Neural cell (in vitro differentiated cells): ENCODE data around the gene WDR20. TPM values are rescaled to one million over a fixed set of nuclear protein-coding genes. Genes with fewer than 3 reads are reported as not detected.

ENCODE experiments used
- H2AFZ ChIP-seq: fragments of 200-600, 300-800 bp; sonication (generic), shearing (Covaris generic); 2 replicates; pipeline ENCODE4 v1.6.0; 2014; ENCODE audit warnings: low read depth, mild to moderate bottlenecking, antibody characterized with exemption, low read length, moderate library complexity
- H3F3A ChIP-seq: fragments of 200-600 bp; shearing (Covaris generic); 2 replicates; pipeline ENCODE4 v1.6.1; 2016; ENCODE audit warnings: mild to moderate bottlenecking, moderate library complexity, mixed read lengths, antibody characterized with exemption, low read length; ENCODE audit not compliant: insufficient read depth, poor library complexity, severe bottlenecking
- H3K27ac ChIP-seq: fragments of 200-600, 300-800 bp; sonication (generic), shearing (Covaris generic); 2 replicates; pipeline ENCODE4 v1.5.1; 2014; ENCODE audit warnings: mild to moderate bottlenecking, low read length, moderate library complexity
- H3K27me3 ChIP-seq: fragments of 300-800, 200-600 bp; sonication (generic), shearing (Covaris generic); 2 replicates; pipeline ENCODE4 v1.6.0; 2014; ENCODE audit warnings: mild to moderate bottlenecking, low read depth, low read length, moderate library complexity; ENCODE audit not compliant: insufficient read depth
- H3K36me3 ChIP-seq: fragments of 300-800, 200-600 bp; sonication (generic), shearing (Covaris generic); 2 replicates; pipeline ENCODE4 v1.5.1; 2014; ENCODE audit warnings: mild to moderate bottlenecking, antibody characterized with exemption, low read length, moderate library complexity; ENCODE audit not compliant: insufficient read depth
- H3K4me2 ChIP-seq: fragments of 300-800, 200-600 bp; sonication (generic), shearing (Covaris generic); 2 replicates; pipeline ENCODE4 v1.6.0; 2014; ENCODE audit warnings: mild to moderate bottlenecking, low read length
- H3K4me3 ChIP-seq: fragments of 300-800, 200-600 bp; sonication (generic), shearing (Covaris generic); 2 replicates; pipeline ENCODE4 v1.5.1; 2014; ENCODE audit warnings: mild to moderate bottlenecking, low read length, moderate library complexity
- H3K79me2 ChIP-seq: fragments of 200-600 bp; shearing (Covaris generic); replicated peaks from 2 replicates; pipeline ENCODE4 v1.6.0; 2014; ENCODE audit warnings: mild to moderate bottlenecking, low read length, moderate library complexity; ENCODE audit not compliant: insufficient read depth
- H3K9ac ChIP-seq: fragments of 300-800, 200-600 bp; sonication (generic), shearing (Covaris generic); 2 replicates; pipeline ENCODE4 v1.6.1; 2016; ENCODE audit warnings: mild to moderate bottlenecking, low read length, mixed read lengths
- H3K9me2 ChIP-seq: fragments of 200-600 bp; shearing (Covaris generic); 2 replicates; pipeline ENCODE4 v1.6.1; 2016; ENCODE audit warnings: mild to moderate bottlenecking, low read length, mixed read lengths; ENCODE audit not compliant: insufficient read depth
- H3K9me3 ChIP-seq: fragments of 200-600, 300-800 bp; sonication (generic), shearing (Covaris generic); 2 replicates; pipeline ENCODE4 v1.6.1; 2016; ENCODE audit warnings: mild to moderate bottlenecking, mixed run types, low read length, moderate library complexity, mixed read lengths
- H4K20me1 ChIP-seq: fragments of 200-600 bp; shearing (Covaris generic); 2 replicates; pipeline ENCODE4 v1.6.1; 2016; ENCODE audit warnings: mild to moderate bottlenecking, mixed run types; ENCODE audit not compliant: insufficient read depth
- CTCF ChIP-seq: fragments of 450-650 bp; IDR thresholded peaks from 2 replicates; pipeline ENCODE4 v1.5.1; 2014; ENCODE audit warnings: antibody characterized with exemption, mild to moderate bottlenecking, moderate library complexity; ENCODE audit not compliant: poor library complexity, severe bottlenecking
- EP300 ChIP-seq: fragments of 450-650 bp; conservative IDR thresholded peaks from 2 replicates; pipeline ENCODE4 v1.6.1; 2014; ENCODE audit warnings: antibody characterized with exemption, mild to moderate bottlenecking, moderate library complexity; ENCODE audit not compliant: poor library complexity, severe bottlenecking
- EZH2 ChIP-seq: fragments of 200-600, 300-800 bp; shearing (Covaris generic), sonication (generic); IDR thresholded peaks from 2 replicates; pipeline ENCODE4 v1.6.1; 2014; ENCODE audit warnings: antibody characterized with exemption, low read length, borderline replicate concordance, mild to moderate bottlenecking; ENCODE audit not compliant: insufficient read depth, poor library complexity, severe bottlenecking
- MXI1 ChIP-seq: fragments of 450-650 bp; conservative IDR thresholded peaks from 2 replicates; pipeline ENCODE4 v1.6.1; 2014; ENCODE audit warnings: antibody characterized with exemption, mild to moderate bottlenecking; ENCODE audit not compliant: poor library complexity, severe bottlenecking
- POLR2AphosphoS5 ChIP-seq: IDR thresholded peaks from 2 replicates; pipeline ENCODE4 v1.6.1; 2012
- RAD21 ChIP-seq: fragments of 450-650 bp; conservative IDR thresholded peaks from 2 replicates; pipeline ENCODE4 v1.6.1; 2014; ENCODE audit warnings: antibody characterized with exemption, mild to moderate bottlenecking, moderate library complexity
- REST ChIP-seq: IDR thresholded peaks from 2 replicates; pipeline ENCODE4 v1.6.1; 2012; ENCODE audit warnings: borderline replicate concordance
- SMC3 ChIP-seq: fragments of 450-650 bp; conservative IDR thresholded peaks from 2 replicates; pipeline ENCODE4 v1.6.1; 2014; ENCODE audit warnings: antibody characterized with exemption, mild to moderate bottlenecking, moderate library complexity; ENCODE audit not compliant: poor library complexity
- TAF1 ChIP-seq: IDR thresholded peaks from 2 replicates; pipeline ENCODE4 v1.6.1; 2012; ENCODE audit warnings: low read depth
- polyA plus RNA-seq: library from polyadenylated mRNA; depleted of rRNA; stranded (reverse); fragments of >200 nt; gene quantifications from 2 replicates; pipeline ENCODE4 v1.2.3, GENCODE V29; 2014

Gene WDR20
- polyA plus RNA-seq, 1 donor from 2014 or later, result 28.6 TPM

- H2AFZ ChIP-seq, result no peak overlapping the region
- H3K27me3 ChIP-seq, result no peaks in the 10 kb centered on the region
- H3K9me2 ChIP-seq, result no peaks in the 10 kb centered on the region
- H3K79me2 ChIP-seq, result no peaks in the 10 kb centered on the region
- no peaks in the 10 kb centered on the region for H4K20me1 ChIP-seq
- no peak overlapping the region for H3K9ac ChIP-seq
- H3K27ac ChIP-seq, result no peak overlapping the region
- H3K36me3 ChIP-seq, result no peaks in the 10 kb centered on the region
- no peak overlapping the region for H3K4me3 ChIP-seq
- H3F3A ChIP-seq, result no peaks in the 10 kb centered on the region
- H3K4me2 ChIP-seq, result no peak overlapping the region
- TF ChIP-seq CTCF, result peak; percentile 71
- TF ChIP-seq RAD21, result peak; percentile 67
- TF ChIP-seq SMC3, result peak; percentile 65
- no peak for TF ChIP-seq EP300
- H3K9me3 ChIP-seq, result no peaks in the 10 kb centered on the region
Measured at GRCh38 chr14:102235275-102235897, 95.7 kb downstream of the WDR20 start.

GRCh38 chr14:102236026-102236425, 96.3 kb downstream of the WDR20 start:
- no peaks in the 10 kb centered on the region for H3F3A ChIP-seq
- H3K9me3 ChIP-seq, result no peaks in the 10 kb centered on the region
- no peak overlapping the region for H3K9ac ChIP-seq
- H3K9me2 ChIP-seq, result no peaks in the 10 kb centered on the region
- H3K27me3 ChIP-seq, result no peaks in the 10 kb centered on the region
- H4K20me1 ChIP-seq, result no peaks in the 10 kb centered on the region
- H3K4me2 ChIP-seq, result no peak overlapping the region
- no peak overlapping the region for H3K27ac ChIP-seq
- H3K36me3 ChIP-seq, result no peaks in the 10 kb centered on the region
- no peaks in the 10 kb centered on the region for H3K79me2 ChIP-seq
- H2AFZ ChIP-seq, result no peak overlapping the region
- H3K4me3 ChIP-seq, result no peak overlapping the region
- TF ChIP-seq MXI1 (no peak), CTCF (no peak), POLR2AphosphoS5 (no peak), RAD21 (no peak), REST (no peak), EZH2 (no peak), TAF1 (no peak), SMC3 (no peak), EP300 (no peak)
